ENCODE results near the gene PUS7.
"Not testable (repeated sequence)": the region's sequence is repeated elsewhere in the genome, so short reads cannot be mapped to it uniquely, and the experiment has no call there.

PUS7 gene

DNA sequence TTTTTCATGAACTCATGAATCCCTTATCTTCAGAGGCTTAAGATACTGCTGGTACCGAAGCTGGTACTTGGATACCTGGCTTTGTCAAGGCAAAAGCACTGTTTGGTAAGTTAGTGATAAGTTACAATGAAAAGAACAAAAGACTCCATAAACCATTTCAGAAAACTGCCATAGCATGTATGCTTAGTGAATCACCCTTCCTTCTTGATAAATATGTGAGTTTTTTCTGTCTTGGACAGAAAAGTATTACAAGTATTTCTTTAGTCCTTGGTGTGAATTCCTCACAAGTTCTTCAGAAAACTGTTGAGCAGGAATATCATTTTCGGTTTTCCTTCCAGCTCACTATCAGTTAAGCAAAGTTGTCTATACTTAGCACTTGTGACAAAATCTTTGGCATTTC lies 25.6 kb downstream of the PUS7 start:
- DNase-seq (ENCODE audit: low read depth in 2 of 2), result no peak

DNA sequence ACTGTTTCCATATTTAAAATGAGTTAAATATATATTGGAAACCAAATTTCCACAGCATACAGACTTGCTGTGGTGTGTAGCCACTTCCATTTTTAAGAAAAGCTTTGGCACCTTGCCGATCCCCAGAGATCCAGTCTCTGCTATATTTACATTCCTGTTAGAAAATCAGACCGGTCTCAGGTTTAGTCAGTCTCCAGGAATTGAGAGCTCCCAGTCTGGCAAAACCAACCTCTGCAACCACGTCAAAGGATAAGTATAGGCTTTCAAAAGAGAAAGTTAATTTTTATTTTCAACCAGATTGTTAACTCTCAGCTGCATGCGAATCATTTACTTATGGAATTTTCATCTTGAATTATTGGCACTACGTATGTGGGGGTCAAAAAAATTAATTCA lies 28.2 kb downstream of the PUS7 start:
- no peak for DNase-seq (ENCODE audit: low read depth in 2 of 2)

- no peak for DNase-seq (ENCODE audit: low read depth in 2 of 2)
Observed at GRCh38 chr7:105493196-105493922, 28.7 kb downstream of the PUS7 start.

DNA sequence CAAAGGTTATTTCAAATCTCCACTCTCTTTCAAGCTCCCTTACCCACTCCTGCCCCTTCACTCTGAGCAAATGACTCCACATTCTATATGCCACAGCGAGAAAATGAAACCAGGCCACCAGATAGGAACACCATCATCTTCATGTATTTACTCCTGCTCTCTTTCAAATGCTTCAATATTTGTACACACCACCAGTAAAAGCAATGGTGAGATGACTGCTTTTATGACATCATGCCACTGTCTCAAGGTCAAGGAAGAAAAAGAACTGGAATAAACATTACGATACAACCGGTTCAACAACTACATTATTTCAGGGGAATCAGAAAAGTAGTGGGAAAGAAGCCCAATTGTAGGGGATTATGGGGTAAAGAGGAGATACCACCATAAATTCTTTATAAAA lies 32.7 kb downstream of the PUS7 start:
- DNase-seq (ENCODE audit: low read depth in 2 of 2), result no peak

DNA sequence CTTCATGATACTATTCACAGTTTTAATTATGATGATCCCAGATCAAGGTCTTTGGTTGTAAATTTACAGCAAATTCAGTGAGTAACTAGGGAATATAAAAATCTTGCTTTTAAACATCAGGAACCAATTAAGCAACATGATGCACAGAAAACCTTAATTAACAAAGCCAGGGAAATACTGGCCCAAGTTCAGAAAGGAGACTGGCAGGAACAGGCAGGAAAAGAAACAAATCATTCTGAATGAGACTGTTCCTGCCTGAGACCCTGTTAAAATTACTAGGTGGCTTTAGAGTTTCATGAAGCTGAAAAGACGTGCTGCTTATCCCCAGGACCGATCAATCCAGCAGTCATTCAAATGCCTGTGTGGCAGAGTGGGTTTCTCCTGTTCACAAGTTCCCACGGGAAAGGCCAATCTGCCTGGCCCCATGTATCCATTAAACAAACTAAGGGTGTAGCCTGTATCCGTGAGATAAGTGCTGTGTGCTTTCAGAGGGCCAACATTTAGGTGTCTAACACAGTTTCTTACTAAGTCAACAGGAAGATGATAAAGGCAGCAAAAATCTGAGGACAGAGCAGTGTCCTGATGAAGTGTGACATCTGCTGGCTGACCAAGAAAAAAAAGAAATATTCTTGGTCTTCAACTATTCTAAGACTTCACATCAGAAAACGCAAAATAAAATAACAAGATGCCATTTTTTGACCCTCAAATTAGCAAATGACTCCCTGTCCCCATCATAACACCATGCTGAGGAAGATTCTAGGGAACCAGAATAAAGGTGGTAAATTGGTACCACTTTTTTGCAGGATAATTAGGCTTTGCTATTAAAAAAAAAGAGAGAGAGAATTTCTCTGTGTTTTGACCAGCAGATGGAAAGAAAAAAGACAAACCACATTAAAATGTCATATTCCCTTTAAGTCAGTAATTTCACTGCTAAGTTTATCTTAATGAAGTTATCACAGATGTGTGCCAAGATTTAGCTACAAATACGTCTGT lies 34.2 kb downstream of the PUS7 start:
- no peak for DNase-seq (ENCODE audit: low read depth in 2 of 2)

DNA sequence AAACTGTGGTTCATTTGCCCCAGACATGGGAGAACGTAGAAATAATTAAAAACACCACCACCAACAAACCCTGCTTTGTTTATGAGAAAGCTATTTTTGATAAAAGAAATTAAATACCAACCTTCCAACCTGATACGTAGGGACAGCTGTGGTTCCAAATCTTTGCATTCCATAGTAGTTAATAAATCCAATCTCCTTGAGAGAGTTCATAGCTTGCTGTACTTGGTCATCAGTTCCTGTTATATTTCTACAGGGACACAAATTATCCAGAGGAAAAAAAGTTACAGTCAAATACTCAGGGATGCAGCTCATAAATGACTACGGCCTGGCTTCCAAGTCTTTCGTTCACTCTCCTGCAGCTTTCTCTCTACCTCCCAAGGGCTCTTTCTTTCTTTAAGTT lies 41.1 kb downstream of the PUS7 start:
- DNase-seq (ENCODE audit: low read depth in 2 of 2), result no peak

DNA sequence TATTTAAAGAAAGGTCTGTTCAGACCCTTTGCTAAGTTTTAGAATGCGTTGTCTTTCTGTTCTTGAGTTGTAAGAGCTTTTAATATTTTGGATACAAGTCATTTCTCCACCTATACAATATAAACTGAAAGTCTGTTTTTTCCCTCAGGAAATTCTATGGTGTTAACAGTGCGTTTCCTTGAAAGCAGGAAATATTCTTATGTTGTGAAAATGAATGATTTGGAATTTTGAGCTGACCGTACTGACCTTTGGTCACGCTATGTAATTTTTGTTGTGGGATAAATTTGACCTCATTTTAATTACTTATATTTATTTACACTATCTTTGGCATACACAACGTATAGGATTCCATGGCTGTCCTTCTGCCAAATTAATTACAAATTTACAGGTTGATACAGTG lies 43.5 kb downstream of the PUS7 start:
- DNase-seq (ENCODE audit: low read depth in 2 of 2), result no peak

GRCh38 chr7:105477908-105478307 lies 44.2 kb downstream of the PUS7 start:
- DNase-seq (ENCODE audit: low read depth in 2 of 2), result no peak

DNA sequence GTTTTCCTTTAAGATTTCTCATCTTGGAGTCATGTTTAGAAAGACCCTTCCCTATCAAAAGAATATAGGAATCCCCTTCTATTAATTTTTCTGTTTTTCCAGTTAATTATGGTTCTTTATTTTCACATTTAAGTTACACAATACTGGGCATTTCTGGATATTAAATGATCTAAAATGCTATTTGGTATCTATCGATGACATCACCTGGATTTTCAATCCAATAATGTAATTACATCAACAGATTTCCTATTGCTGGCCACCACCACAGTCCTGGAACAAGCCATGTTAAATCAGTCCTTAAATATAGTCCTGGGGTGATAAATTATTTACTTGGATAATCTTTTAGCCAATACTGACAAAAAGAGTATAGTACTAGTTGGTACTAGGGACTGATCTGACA lies 48.0 kb downstream of the PUS7 start:
- DNase-seq (ENCODE audit: low read depth in 2 of 2), result no peak

DNA sequence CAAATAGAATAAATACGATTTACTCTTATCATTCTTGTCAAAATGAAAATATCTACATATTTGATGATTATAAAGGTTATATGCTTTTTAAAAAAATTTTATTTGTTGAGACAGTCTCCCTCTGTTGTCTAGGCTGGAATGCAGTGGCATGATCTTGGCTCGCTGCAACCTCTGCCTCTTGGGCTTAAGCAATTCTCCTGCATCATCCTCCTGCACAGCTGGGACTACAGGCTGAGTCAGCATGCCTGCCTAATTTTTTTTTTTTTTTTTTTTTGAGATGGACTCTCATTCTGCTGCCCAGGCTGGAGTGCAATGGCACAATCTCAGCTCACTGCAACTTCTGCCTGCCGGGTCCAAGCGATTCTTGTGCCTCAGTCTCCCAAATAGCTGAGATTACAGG lies 48.9 kb downstream of the PUS7 start:
- DNase-seq (ENCODE audit: low read depth in 2 of 2), result no peak

DNA sequence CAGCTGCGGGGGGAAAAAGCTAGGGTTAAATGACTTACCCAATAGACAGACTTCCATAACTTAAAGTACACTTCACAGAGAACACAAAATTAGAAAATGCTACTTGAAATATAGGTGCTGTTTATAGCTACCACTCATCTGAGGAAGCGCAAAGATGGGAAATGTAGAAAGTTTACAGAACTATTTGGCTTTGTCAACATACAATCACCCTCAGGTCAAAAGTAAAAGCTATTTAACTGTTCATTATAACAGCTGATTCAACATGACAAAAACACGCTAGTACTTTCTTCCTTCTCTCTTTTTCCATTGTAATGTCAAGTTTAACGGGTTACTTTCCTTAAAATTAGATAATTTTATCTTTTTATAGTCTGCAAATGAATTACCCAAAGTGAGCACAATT lies 51.2 kb downstream of the PUS7 start:
- no peak for DNase-seq (ENCODE audit: low read depth in 2 of 2)

DNA sequence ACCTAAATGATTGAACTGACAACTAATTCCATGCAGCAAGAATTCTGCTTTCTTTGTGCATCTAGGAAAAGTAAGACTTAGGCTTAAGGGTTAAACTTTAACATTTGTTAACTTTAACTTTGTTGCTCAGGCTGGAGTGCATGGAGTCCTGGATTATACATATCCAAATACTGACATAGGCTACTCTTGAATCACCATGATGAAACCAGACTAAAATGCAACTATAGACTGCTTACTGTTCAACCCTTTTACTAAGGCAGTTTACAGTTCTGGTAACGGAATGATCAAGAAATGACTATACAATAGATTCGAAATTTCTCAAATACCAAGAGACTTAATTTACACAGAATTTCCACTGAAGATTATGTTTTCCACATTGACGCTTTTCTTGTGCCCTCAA lies 52.0 kb downstream of the PUS7 start:
- DNase-seq (ENCODE audit: low read depth in 2 of 2), result no peak

GRCh38 chr7:105462765-105463420 lies 59.2 kb downstream of the PUS7 start:
- no peak for DNase-seq (ENCODE audit: low read depth in 2 of 2)

DNA sequence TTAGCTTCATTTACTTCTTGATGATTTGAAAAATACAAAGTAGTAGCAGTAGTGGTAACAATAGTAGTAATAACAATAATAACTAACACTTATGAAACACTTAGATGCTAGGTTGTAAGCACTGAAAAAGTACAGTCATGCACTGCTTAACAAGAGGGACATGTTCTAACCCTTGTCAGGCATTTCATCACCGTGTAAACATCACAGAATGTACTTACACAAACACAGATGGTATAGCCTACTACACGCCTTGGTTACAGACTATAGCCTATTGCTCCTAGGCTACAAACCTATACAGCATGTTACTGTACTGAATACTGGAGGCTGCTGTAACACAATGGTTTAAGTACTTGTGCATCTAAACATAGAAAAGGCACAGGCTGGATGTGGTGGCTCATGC lies 60.6 kb downstream of the PUS7 start:
- no peak for DNase-seq (ENCODE audit: low read depth in 2 of 2)

DNA sequence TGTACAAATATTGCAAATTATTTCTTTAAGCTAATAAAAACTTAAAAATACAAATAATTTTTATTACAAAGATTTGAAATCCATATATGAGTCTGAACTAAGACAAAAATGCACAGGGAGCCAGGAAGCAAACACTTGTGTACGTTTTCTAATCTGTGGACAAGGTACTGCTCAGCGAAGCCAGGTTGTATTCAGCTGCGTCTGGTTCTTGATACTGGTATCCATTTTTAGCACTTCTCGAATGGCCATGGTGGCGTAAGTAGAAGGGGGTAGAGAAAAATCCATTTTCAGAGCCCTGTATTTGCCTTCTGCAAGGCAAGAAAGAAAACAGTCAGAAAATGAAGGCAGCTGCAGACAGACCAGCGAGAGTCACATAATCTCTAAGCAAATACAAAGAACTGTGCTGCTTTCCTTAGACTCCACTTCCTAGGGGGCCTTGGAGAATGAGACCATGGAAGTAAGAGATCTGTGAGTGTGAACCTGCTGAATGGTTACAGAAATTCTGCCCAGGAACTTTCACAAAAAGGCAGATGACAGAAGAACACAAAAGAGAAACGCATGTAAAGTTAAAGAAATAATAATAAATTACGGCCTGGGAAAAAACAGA lies 64.3 kb downstream of the PUS7 start:
- no peak for DNase-seq (ENCODE audit: low read depth in 2 of 2)

DNA sequence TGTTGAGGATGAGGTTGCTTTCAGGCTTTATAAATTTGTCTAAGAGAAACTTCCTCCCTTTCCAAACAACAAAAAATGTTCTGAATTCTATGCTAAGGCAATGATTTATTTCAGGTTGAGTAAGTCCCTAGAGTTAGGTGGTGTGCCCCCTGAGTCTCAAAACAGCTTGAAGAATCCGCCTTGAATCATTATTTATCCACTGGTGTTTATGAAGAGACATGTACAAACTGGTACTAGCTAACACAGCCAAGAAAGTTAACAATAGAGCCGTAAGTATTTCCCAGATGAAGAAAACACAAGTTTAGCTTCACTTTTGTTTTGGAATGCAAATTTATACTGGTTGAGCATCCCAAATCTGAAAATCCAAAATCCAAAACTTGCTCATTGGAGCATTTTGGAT lies 67.2 kb downstream of the PUS7 start:
- DNase-seq (ENCODE audit: low read depth in 2 of 2), result no peak

DNA sequence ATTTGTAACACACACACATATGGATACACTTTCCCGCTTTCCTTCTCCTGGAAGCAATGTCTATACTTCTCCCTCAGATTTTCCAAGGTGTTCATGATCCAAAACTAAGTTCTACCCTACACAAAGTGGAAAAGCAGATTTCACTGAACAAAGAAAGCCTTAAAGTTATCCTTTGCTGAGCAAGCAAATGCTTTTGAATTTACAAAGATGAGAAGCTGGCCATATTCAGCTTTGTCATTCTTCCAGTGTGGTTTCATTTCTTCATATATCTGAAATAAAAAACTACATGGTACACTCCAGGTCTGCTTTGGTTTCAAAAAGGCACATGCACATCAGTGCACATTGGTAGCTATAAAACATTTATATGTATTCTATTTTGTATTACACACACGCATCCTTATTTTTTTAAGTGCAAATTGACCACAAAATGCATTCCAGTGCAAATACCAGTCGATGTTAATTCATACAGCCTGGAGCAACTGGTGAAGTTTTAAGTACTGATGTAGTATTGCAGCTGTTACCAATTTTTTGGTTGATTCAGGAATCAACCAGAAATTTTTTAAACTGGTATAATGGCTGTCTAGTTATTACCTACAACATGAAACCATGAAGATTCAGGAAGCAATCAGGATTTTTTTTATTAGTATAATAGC lies 67.8 kb downstream of the PUS7 start:
- no peak for DNase-seq (ENCODE audit: low read depth in 2 of 2)

DNA sequence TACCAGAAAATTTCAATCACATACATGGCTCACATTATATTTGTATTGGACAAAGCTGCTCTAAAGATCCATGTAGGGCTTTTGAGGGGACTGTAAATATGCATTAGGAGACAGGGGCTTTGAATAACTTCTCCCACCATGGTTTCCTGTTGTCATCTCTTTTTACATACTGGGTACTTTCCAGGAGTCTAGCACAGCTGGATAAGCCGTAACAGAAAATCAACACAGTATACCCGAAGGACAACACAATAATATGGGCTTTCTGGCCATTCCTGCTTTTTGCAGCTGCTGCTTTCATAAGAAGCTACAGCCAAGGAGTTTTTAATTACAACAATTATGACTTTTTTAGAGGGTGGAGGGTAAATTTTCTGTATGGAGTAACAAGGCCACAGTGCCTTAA lies 70.0 kb downstream of the PUS7 start:
- no peak for DNase-seq (ENCODE audit: low read depth in 2 of 2)

GRCh38 chr7:105450870-105451269 lies 71.2 kb downstream of the PUS7 start:
- not testable (repeated sequence) for DNase-seq (ENCODE audit: low read depth in 2 of 2)

GRCh38 chr7:105450177-105450861 lies 71.8 kb downstream of the PUS7 start:
- DNase-seq (ENCODE audit: low read depth in 2 of 2), result no peak

DNA sequence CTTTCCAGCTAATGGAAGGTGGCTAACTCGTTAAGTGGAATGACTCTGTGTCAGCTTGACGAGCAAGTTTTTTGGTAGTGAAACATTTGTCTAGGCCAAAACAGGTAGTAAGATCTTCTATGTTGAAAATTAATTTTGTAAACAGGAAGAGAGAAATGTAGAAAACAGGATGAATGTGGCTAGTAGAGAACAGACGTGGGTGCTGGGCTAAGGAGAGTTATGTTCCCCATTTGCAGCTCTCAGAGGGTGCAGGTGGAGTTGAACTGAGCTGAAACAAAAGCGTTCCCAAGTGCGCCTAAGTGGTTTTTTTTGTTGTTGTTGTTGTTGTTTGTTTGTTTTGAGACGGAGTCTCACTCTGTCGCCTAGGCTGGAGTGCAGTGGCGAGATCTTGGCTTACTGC lies 73.9 kb downstream of the PUS7 start:
- no peak for DNase-seq (ENCODE audit: low read depth in 2 of 2)

Measured in stimulated activated CD8-positive, alpha-beta memory T cell treated with anti-CD3 and anti-CD28 coated beads, Interleukin-2, amount 100 ng/mL, for 48 hours (primary cell).